Measurements from ENCODE around the gene RGS17. TPM values are rescaled to one million over a fixed set of nuclear protein-coding genes. Genes with fewer than 3 reads are reported as not detected.

RGS17 gene
- total RNA-seq, 1 experiment from 2014 or later: 3.2 TPM

DNA sequence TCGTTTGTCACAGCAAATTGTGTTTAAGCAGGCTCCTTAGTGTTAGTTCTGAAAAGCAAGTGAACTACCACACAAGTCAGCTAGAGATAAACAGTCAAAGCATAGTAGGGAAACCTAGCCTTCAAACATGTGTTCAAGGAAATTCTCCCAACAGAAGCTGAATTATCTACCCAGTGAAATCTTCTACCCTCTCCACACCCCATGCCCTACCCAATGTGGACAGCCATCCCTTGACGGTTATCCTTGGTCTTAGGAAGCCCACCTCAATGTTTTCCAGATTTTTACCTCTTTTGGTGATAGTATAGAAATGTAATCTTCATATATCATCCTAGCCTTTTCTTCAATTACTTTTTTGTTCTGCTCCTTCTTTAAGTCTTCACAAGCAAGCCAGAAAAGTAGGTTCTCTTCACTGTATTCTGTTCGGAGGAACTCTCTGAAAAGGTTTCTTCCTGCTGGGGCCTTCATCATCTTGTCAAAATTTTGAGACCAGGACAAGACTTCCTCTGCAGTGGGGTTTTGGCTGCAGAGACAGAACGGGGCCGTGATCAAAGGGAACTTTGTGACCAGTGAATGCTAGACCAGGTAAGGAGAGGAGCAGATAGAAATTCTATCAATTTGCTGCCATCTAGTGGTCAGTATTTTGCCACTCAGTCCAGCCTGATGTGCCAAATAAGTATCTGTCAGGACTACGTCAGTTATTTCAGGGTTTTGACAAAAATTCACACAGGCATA is 106.9 kb downstream of the RGS17 start:
- H3K27ac Mint-ChIP-seq: no peak overlapping the region
- TF ChIP-seq, protein P1, sequence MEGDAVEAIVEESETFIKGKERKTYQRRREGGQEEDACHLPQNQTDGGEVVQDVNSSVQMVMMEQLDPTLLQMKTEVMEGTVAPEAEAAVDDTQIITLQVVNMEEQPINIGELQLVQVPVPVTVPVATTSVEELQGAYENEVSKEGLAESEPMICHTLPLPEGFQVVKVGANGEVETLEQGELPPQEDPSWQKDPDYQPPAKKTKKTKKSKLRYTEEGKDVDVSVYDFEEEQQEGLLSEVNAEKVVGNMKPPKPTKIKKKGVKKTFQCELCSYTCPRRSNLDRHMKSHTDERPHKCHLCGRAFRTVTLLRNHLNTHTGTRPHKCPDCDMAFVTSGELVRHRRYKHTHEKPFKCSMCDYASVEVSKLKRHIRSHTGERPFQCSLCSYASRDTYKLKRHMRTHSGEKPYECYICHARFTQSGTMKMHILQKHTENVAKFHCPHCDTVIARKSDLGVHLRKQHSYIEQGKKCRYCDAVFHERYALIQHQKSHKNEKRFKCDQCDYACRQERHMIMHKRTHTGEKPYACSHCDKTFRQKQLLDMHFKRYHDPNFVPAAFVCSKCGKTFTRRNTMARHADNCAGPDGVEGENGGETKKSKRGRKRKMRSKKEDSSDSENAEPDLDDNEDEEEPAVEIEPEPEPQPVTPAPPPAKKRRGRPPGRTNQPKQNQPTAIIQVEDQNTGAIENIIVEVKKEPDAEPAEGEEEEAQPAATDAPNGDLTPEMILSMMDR (conservative IDR thresholded peaks at IDR 0.05): peak; percentile 82
- no CpG with 5 or more reads among the region's 6 CpGs for WGBS (ENCODE audit: extremely low coverage, insufficient read length, low lambda C conversion rate)
- Histone ChIP-seq H2BK15ac (ENCODE audit: low read depth, low read length) (no peak overlapping the region), H4K20me1 (ENCODE audit: control insufficient read depth, insufficient read depth, insufficient read length) (no peaks in the 10 kb centered on the region), H2BK120ac (ENCODE audit: low read depth, low read length, poor library complexity, severe bottlenecking) (no peak overlapping the region), H2BK5ac (ENCODE audit: insufficient read length, low read length) (no peak overlapping the region), H3T11ph (ENCODE audit: low read length) (no peak overlapping the region), H3K4me1 (ENCODE audit: insufficient read depth, low read length) (no peaks in the 10 kb centered on the region), H4K8ac (replicated peaks; ENCODE audit: insufficient read length, low read depth, low read length) (no peak overlapping the region), H3K9ac (ENCODE audit: extremely low read depth, insufficient read length, low read length) (no peak overlapping the region), H4K91ac (ENCODE audit: insufficient read length, low read depth, low read length) (no peak overlapping the region), H3K4me2 (ENCODE audit: insufficient read depth, insufficient read length, low read length) (no peak overlapping the region), H3K9me3 (ENCODE audit: control insufficient read depth, low read depth, low read length) (no peaks in the 10 kb centered on the region), H3K14ac (ENCODE audit: insufficient read depth, low read length) (no peak overlapping the region), H2AFZ (ENCODE audit: low read length) (no peak overlapping the region), H3K27ac (ENCODE audit: insufficient read length, low read depth, low read length) (no peak overlapping the region), H3K79me2 (ENCODE audit: insufficient read depth, low read length) (no peaks in the 10 kb centered on the region), H3K4ac (ENCODE audit: low read depth, low read length) (no peak overlapping the region), H3K79me1 (ENCODE audit: insufficient read depth, low read depth, low read length, poor library complexity, severe bottlenecking) (no peaks in the 10 kb centered on the region), H2AK5ac (ENCODE audit: insufficient read length, low read length) (no peak overlapping the region), H2BK20ac (ENCODE audit: low read depth, low read length, poor library complexity, severe bottlenecking) (no peak overlapping the region), H3K56ac (ENCODE audit: insufficient read length, low read depth, low read length) (no peak overlapping the region), H3K27me3 (ENCODE audit: insufficient read depth, low read length) (no peaks in the 10 kb centered on the region), H3K23me2 (ENCODE audit: insufficient read length, low read depth, low read length, poor library complexity, severe bottlenecking) (no peaks in the 10 kb centered on the region), H2BK12ac (ENCODE audit: insufficient read length, low read depth, low read length) (no peak overlapping the region), H4K5ac (ENCODE audit: insufficient read length, low read depth, low read length) (no peak overlapping the region), H3K23ac (ENCODE audit: insufficient read length, low read depth, low read length) (no peak overlapping the region), H3K18ac (ENCODE audit: insufficient read length, low read depth, low read length) (no peak overlapping the region)
- H3K27me3 Mint-ChIP-seq (ENCODE audit: low read depth): no peaks in the 10 kb centered on the region
- no peaks in the 10 kb centered on the region for H3K4me1 Mint-ChIP-seq
- H3K4me3 Mint-ChIP-seq: no peak overlapping the region
- H3K36me3 Mint-ChIP-seq (ENCODE audit: insufficient read depth in 1 of 3, low read depth in 3 of 3): peaks cover 0 to 5% (median 0%) of the 10 kb centered on the region in 3 experiments; a peak in 1 of 7 replicates
- peak; percentile 54 for DNase-seq
- no peaks in the 10 kb centered on the region for H3K9me3 Mint-ChIP-seq
